Activated naive CD8-positive, alpha-beta T cell treated with anti-CD3 and anti-CD28 coated beads, Interleukin-2, amount 10 ng/mL, durations not matched to agents 7 days and 5 days (primary cell): ENCODE measurements around the gene MYH9. TPM values are rescaled to one million over a fixed set of nuclear protein-coding genes. Genes with fewer than 3 reads are reported as not detected.
A peak's percentile ranks its signal among the peaks of the same experiment; 100 is the strongest.
"Not testable (repeated sequence)": the region's sequence is repeated elsewhere in the genome, so short reads cannot be mapped to it uniquely, and the experiment has no call there.

Source experiments
- ATAC-seq: fragments of 150-1000 bp; cut with Tn5 transposase; one replicate; pipeline ENCODE4 v1.10.0; 2021; ENCODE audit warnings: low read depth, moderate library complexity
- POLR2A ChIA-PET: fragments of 350-600 bp; sonication (Branson Sonifier 250); formaldehyde crosslinking; loops from one replicate; lab custom pipeline; 2021; ENCODE audit warnings: antibody characterized with exemption; lab: Charles Lee
- DNase-seq: peaks from one replicate; pipeline ENCODE4 v3.0.0; 2021
- H3K27ac Mint-ChIP-seq: one replicate; pipeline ENCODE4 v1.8.0; 2022; ENCODE audit warnings: mild to moderate bottlenecking, mixed read lengths
- H3K27me3 Mint-ChIP-seq: one replicate; pipeline ENCODE4 v1.8.0; 2022; ENCODE audit warnings: mild to moderate bottlenecking, moderate library complexity, mixed read lengths
- H3K36me3 Mint-ChIP-seq: one replicate; pipeline ENCODE4 v1.8.0; 2021; ENCODE audit warnings: mild to moderate bottlenecking, mixed read lengths
- H3K4me1 Mint-ChIP-seq: one replicate; pipeline ENCODE4 v1.8.0; 2021; ENCODE audit warnings: mixed read lengths
- H3K4me3 Mint-ChIP-seq: one replicate; pipeline ENCODE4 v1.8.0; 2022; ENCODE audit warnings: mild to moderate bottlenecking, moderate library complexity, mixed read lengths
- H3K9me3 Mint-ChIP-seq: one replicate; pipeline ENCODE4 v1.8.0; 2021; ENCODE audit warnings: mixed read lengths
- total RNA-seq, 2 experiments: library from RNA; stranded (reverse); gene quantifications; one replicate each; pipeline ENCODE4 v1.2.3, GENCODE V29; 2021

Gene MYH9
- total RNA-seq, 2 experiments from 2014 or later: 803 to 821 TPM

DNA sequence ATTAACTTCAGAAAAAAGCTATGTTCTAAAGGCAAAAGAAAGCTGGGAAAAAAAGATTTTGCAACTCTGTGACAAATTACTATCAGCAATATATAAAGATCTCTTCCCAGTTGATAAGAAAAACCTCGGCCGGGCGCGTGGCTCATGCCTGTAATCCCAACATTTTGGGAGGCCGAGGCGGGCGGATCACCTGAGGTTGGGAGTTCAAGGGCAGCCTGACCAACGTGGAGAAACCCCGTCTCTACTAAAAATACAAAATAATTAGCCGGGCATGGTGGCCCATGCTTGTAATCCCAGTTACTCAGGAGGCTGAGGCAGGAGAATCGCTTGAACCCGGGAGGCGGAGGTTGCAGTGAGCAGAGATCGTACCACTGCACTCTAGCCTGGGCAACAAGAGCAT is 1.4 kb upstream of the MYH9 start:
- not testable (repeated sequence) for H3K9me3 Mint-ChIP-seq, H3K27me3 Mint-ChIP-seq, DNase-seq, ATAC-seq, H3K27ac Mint-ChIP-seq
- Mint-ChIP-seq H3K4me3 (peak overlapping the region; percentile 88), H3K4me1 (peaks cover 21% of the 10 kb centered on the region), H3K36me3 (peaks cover 22% of the 10 kb centered on the region)
- POLR2A ChIA-PET: interaction anchor here (1.6 to 8.7 kb wide), 3 partner anchors 14 to 56 kb away, joined by 7 to 132 read pairs (median 62); no protein-coding TSS in a partner anchor

DNA sequence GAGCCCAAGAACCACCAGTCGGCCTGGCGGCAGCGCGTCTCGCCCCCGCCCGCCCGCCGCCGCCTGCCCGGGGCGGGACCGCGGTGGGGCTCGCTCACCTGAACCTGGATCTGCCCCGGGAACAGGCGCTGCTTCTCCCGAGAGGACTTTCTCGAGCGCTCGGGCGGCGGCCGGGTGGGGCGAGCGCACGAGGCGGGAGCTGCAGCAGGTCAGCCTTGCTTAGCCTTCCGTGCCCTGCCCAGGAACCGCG is 133 bp downstream of the MYH9 start:
- Mint-ChIP-seq H3K27ac (peak overlapping the region; percentile 82), H3K36me3 (peaks cover 30% of the 10 kb centered on the region), H3K4me1 (peaks cover 33% of the 10 kb centered on the region), H3K4me3 (peak overlapping the region; percentile 88), H3K9me3 (no peaks in the 10 kb centered on the region), H3K27me3 (no peaks in the 10 kb centered on the region)
- DNase-seq (no peak), ATAC-seq (no peak)
- POLR2A ChIA-PET: interaction anchor here (0.6 to 8.7 kb wide), 19 partner anchors 10 to 227 kb away, joined by 3 to 132 read pairs (median 4); partner anchors contain the start of gene APOL3

DNA sequence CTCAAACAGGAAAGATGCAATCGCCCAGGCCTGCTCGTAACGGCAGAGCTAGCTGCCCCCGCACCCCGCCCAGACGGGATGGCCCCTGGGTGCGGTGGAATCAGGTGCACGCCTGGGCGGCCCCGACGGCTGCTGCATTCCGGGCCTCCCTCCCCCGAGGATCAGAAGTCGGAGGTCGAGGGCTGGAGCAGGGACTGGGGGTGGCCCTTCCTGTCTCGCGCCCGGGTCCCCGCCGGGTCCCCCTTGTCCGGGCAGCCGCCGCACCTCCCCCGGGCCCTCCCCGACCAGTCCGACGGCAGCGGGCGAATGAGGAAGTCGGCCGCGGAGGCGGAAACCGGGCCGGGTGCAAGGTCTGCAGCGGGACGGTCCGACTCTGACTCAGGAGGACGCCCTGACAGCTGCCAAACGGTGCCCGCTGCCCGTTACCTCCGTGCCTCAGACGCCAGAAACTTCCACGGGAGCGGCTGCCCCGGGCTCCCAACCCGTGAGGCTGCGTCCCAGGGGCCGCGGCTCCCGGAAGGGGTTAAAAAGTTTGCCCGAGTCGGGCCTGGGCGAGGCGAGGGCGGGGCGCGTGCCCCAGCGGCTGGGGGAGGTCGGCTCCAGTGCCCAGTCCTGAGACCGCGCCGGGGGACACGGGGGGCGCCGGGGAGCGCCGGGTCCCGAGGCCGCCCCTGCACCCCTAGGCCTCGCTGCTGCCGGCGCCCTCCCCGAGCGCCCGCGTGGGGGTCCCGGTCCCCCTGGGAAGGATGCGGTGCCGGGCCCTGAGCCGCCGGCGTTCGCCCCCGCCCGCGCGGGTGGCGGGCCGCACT is 663 bp downstream of the MYH9 start:
- no peaks in the 10 kb centered on the region for H3K9me3 Mint-ChIP-seq
- peak; percentile 14 for ATAC-seq
- H3K36me3 Mint-ChIP-seq: peaks cover 30% of the 10 kb centered on the region
- H3K4me1 Mint-ChIP-seq: peaks cover 35% of the 10 kb centered on the region
- H3K4me3 Mint-ChIP-seq: peak overlapping the region; percentile 98
- POLR2A ChIA-PET: interaction anchor here (0.6 to 8.7 kb wide), 19 partner anchors 12 to 227 kb away, joined by 3 to 132 read pairs (median 4); partner anchors contain the start of gene APOL3
- H3K27me3 Mint-ChIP-seq: no peaks in the 10 kb centered on the region
- DNase-seq: peak; percentile 80
- H3K27ac Mint-ChIP-seq: peak overlapping the region; percentile 94

DNA sequence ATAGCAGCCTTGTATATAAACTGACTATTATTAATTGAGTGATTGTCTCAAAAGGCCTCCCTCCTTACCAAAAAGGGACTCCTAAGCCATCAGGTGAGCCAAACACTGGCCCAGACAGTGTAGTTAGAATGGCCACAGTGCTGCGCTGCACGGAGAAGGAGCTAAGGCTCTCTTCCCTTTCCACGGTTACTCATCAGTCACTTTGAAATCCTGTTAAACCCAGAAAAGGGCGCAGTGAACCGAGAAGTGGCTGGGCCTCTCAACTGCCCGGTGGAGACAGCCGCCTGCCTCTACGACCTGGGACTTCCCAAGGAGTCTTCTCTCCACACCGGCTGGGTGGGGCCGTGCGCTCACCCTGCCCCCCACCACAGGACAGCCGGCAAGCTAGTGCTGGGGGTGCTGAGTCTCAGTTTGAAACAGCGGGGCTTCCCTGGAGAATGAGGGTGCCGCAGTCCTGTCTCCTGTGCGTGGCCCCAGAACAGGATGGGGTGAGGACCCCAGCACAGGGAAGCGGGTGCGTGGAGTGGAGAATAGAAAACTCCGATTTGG is 1.3 kb downstream of the MYH9 start:
- POLR2A ChIA-PET: interaction anchor here (0.6 to 8.7 kb wide), 12 partner anchors 12 to 91 kb away, joined by 3 to 132 read pairs (median 6); no protein-coding TSS in a partner anchor
- Mint-ChIP-seq H3K27me3 (no peaks in the 10 kb centered on the region), H3K36me3 (peaks cover 34% of the 10 kb centered on the region), H3K4me1 (peaks cover 40% of the 10 kb centered on the region), H3K4me3 (peak overlapping the region; percentile 98), H3K27ac (peak overlapping the region; percentile 94), H3K9me3 (no peaks in the 10 kb centered on the region)
- no peak for ATAC-seq
- DNase-seq: peak; percentile 63

DNA sequence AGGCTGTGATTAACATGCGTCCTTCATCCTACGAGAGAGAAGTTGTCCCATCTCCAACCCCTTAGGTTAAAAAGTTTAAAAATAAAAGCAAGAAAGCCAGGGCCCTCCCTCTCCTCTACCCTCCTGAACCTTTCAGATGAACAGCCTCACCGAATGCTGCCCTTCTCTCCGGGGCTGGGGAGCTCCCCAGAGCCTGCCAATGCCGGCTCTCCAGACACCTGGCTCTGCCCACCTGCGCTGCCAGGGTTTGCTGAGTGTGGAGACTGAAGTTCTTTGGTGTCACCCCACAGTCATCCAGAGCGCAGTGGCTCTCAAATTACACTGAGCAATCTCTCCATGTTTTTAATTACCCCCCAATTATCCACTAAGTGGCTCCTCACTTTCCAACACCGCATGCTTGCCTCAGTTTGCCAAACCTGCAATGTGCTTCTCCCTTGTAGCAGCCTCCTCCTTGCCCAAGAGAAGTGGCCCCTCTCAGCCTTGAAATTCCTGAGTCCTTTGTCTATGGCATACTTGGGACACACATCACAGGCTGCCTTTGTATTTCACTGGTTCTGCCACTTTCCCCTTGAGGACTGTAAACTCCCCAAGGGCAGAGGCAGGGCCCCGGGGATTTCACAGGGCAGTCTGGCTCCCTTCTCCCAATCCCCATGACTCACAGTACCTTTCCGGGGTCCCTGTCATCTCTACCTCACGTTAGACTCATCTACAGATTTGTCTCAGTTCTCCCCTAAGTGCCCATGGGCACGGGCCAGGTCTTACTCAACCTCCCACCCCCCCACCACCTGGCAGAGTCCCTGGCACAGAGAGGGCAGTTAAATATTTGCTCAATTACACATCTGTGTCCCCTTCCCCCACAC is 2.0 kb downstream of the MYH9 start:
- ATAC-seq: no peak

DNA sequence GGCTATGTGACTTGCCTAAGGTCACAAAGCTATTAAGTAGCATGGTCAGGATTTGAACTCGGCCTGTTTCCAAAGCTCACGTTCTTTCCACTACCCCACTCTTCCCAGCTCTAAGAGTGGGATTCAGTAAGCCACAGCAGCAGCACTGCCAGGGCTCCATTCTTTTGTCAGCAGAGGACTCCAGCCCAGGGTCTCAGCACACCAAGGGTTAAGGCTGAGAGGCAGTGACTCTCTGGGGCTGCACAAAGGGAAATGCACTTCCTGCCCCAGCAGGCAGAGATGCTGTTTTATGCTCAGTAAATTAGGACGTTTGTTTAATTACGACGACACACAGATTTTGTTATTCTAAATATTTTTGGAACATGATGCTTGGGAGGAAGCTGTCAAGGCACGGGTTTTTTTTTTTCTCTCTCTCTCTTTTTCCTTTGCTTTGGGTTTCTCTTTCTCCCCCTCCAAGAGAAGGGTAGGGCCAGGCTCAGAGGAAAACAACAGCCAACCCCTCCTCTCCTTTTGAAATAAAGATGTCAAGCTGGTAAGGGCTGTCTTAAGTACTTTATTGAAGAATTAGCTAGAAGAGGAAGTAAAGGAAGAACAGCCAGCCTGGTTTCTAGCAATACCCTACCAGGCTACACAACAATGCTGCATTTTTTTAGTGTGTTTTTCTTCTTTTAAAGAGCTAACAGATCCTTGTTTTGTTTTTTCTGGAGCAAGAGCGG is 2.8 kb downstream of the MYH9 start:
- Mint-ChIP-seq H3K27ac (peak overlapping the region; percentile 94), H3K9me3 (no peaks in the 10 kb centered on the region), H3K4me1 (peaks cover 51% of the 10 kb centered on the region), H3K4me3 (peak overlapping the region; percentile 98), H3K27me3 (no peaks in the 10 kb centered on the region), H3K36me3 (peaks cover 37% of the 10 kb centered on the region)
- ATAC-seq: no peak
- POLR2A ChIA-PET: interaction anchor here (0.7 to 8.7 kb wide), 18 partner anchors 10 to 122 kb away, joined by 3 to 132 read pairs (median 6); partner anchors contain the start of gene TXN2
- DNase-seq: peak; percentile 54

More for the DNA sequence above, 2.0 kb downstream of the MYH9 start:
- no peaks in the 10 kb centered on the region for H3K9me3 Mint-ChIP-seq
- H3K4me3 Mint-ChIP-seq: peak overlapping the region; percentile 98
- peak overlapping the region; percentile 94 for H3K27ac Mint-ChIP-seq
- no peaks in the 10 kb centered on the region for H3K27me3 Mint-ChIP-seq
- POLR2A ChIA-PET: interaction anchor here (0.7 to 8.7 kb wide), 21 partner anchors 11 to 121 kb away, joined by 3 to 132 read pairs (median 6); partner anchors contain the start of gene TXN2
- peak; percentile 41 for DNase-seq
- peaks cover 35% of the 10 kb centered on the region for H3K36me3 Mint-ChIP-seq
- H3K4me1 Mint-ChIP-seq: peaks cover 46% of the 10 kb centered on the region

DNA sequence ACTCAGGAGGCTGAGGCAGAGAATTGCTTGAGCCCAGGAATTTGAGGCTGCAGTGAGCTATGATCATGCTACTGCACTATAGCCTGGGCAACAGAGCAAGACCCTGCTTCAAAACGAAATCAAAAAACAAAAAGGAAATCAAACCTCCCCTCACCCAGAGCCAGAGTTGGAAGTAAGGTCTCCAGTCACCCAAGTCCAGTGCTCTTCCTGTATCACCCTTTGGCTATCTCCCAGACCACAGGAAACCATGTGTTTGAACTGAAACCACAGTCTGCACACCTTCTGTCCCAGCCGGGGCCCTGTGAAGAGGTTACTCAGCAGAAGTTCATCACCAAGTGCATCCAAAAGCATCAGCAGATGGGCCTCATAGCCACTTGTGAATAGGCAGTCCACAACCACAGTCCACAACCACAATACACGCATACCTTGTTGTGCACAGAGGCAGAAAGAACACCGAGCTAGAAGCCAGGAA is 4.6 kb downstream of the MYH9 start:
- peak overlapping the region; percentile 87 for H3K27ac Mint-ChIP-seq
- peaks cover 58% of the 10 kb centered on the region for H3K4me1 Mint-ChIP-seq
- H3K36me3 Mint-ChIP-seq: peaks cover 44% of the 10 kb centered on the region
- peak overlapping the region; percentile 75 for H3K4me3 Mint-ChIP-seq
- POLR2A ChIA-PET: interaction anchor here (0.6 to 8.7 kb wide), 5 partner anchors 8 to 82 kb away, joined by 3 to 132 read pairs (median 8); no protein-coding TSS in a partner anchor
- no peak for ATAC-seq
- no peaks in the 10 kb centered on the region for H3K9me3 Mint-ChIP-seq
- DNase-seq: peak; percentile 54
- H3K27me3 Mint-ChIP-seq: no peaks in the 10 kb centered on the region

DNA sequence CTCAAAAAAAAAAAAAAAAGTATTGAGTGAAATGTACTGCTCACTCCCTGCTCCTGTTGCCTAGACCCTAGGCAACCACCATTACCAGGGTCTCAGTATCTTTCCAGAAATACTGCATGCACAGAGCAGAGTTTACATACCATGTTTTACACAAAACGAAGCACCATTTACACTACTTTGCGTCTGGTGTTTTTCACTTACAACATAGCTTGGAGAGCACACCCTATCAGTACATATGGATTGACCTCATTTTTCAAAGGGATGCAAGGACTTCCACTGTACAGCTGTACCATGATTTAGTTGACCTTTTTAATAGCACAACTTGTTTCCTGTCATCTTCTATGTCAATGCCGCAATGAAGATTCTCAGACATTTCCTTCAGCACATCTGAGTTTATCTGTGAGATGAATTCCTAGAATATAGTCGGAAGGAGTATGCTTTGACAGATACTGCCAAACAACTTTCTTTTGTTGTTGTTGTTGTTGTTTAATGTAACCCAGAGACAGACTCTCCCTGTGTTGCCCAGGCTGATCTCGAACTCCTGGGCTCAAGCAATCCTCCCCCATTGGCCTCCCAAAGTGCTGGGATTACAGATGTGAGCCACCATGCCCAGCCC is 6.1 kb downstream of the MYH9 start:
- ATAC-seq: no peak
- H3K36me3 Mint-ChIP-seq: peaks cover 48% of the 10 kb centered on the region
- no peak for DNase-seq
- no peaks in the 10 kb centered on the region for H3K9me3 Mint-ChIP-seq
- peak overlapping the region; percentile 89 for H3K27ac Mint-ChIP-seq
- H3K27me3 Mint-ChIP-seq: no peaks in the 10 kb centered on the region
- H3K4me1 Mint-ChIP-seq: peaks cover 73% of the 10 kb centered on the region
- peak overlapping the region; percentile 75 for H3K4me3 Mint-ChIP-seq
- POLR2A ChIA-PET: interaction anchor here (0.6 to 8.7 kb wide), 4 partner anchors 7 to 81 kb away, joined by 3 to 132 read pairs (median 9); no protein-coding TSS in a partner anchor

DNA sequence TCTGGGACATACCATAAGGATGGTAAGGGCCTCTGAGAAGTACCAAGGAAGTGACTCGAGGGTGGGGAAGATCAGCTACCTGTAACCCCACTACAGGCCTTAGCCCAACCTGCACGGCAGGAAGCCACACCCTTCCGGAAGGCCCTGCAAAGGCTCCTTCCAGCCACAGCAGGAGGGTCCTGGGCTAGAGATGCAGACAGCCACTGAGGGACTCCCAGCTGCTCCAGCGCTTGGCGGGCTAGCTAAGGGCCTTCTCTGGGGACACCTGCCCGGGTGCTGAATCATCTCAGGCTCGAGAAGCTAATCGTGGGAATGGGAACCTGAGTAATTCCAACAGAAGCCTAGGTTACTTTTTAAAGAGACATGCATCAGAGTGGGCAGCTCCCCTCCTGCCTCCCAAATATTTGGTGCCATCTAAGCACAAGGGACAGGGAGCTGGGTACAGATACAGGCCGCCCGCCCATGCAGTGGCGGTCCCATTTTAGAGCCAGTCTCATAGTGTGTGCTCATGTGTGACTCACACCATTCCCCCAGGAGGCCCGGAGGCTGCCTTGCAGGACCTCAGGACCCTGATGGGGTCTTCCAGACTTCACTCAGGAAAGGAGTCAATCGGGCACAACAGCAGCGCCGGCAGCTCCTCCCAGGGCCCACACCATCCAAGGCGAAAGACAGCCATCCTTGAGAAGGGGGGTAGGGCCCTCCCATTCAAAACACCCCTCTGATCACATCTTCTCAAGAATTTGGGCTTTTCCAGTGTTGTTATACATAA is 8.0 kb downstream of the MYH9 start:
- POLR2A ChIA-PET: interaction anchor here (0.7 to 11.1 kb wide), 14 partner anchors 5 to 151 kb away, joined by 3 to 132 read pairs (median 4); partner anchors contain the start of gene MYH9
- peaks cover 83% of the 10 kb centered on the region for H3K4me1 Mint-ChIP-seq
- H3K36me3 Mint-ChIP-seq: peaks cover 43% of the 10 kb centered on the region
- no peaks in the 10 kb centered on the region for H3K27me3 Mint-ChIP-seq
- DNase-seq: peak; percentile 59
- peak overlapping the region; percentile 97 for H3K27ac Mint-ChIP-seq
- peak overlapping the region; percentile 78 for H3K4me3 Mint-ChIP-seq
- ATAC-seq: peak; percentile 62
- no peaks in the 10 kb centered on the region for H3K9me3 Mint-ChIP-seq

DNA sequence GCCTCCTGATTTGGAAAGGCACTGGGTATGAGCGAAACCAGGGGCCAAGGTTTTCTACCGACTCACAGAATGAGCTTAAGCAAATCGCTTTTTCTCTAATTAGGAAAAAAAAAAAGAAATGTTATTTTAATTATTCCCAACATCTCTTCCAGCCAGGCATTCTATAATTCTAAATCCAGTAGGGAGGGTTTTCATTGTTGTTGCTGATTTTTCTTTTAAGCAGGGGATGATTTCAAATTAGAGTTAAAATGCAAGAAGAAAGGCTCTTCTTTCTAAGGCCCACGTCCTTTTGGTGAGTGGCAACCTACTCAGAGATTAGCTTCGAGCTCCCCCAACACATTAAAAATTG is 8.9 kb downstream of the MYH9 start:
- Mint-ChIP-seq H3K9me3 (no peaks in the 10 kb centered on the region), H3K27me3 (no peaks in the 10 kb centered on the region), H3K4me1 (peaks cover 79% of the 10 kb centered on the region), H3K27ac (peak overlapping the region; percentile 97), H3K36me3 (peaks cover 39% of the 10 kb centered on the region), H3K4me3 (peak overlapping the region; percentile 87)
- DNase-seq (no peak), ATAC-seq (no peak)
- POLR2A ChIA-PET: interaction anchor here (0.9 to 11.1 kb wide), 15 partner anchors 6 to 152 kb away, joined by 3 to 132 read pairs (median 4); partner anchors contain the start of gene MYH9
